RWPE1 (cell line): ENCODE data around the gene DSCAM.

Source experiments
- CTCF ChIA-PET: fragments of 350-600 bp; sonication (Branson Sonifier 250); formaldehyde crosslinking; extraction: SDS; loops from one replicate; lab custom pipeline; 2021; lab: Yijun Ruan, JAX
- POLR2A ChIA-PET: fragments of 400-600 bp; formaldehyde crosslinking; extraction: SDS; loops from one replicate; lab custom pipeline; 2020; ENCODE audit warnings: antibody characterized with exemption; ENCODE audit not compliant: low non-redundant PET; lab: Yijun Ruan, JAX
- DNase-seq: peaks from one replicate; pipeline ENCODE4 v3.0.0; 2012; ENCODE audit warnings: low spot score
- H3K27ac ChIP-seq: fragments of 450-650 bp; 2 replicates; pipeline ENCODE4 v1.5.1; 2017
- CTCF ChIP-seq: fragments of 450-650 bp; conservative IDR thresholded peaks from 2 replicates; pipeline ENCODE4 v1.5.1; 2017; ENCODE audit warnings: low read depth, mild to moderate bottlenecking

DSCAM gene

GRCh38 chr21:40719615-40720014 lies 127.3 kb downstream of the DSCAM start:
- H3K27ac ChIP-seq = no peak overlapping the region
- CTCF ChIA-PET = interaction anchor here (0.6 kb wide), 1 partner anchor 161 kb away, joined by 3 read pairs; no protein-coding TSS in a partner anchor
- DNase-seq = no peak
- TF ChIP-seq CTCF = no peak
- POLR2A ChIA-PET = no interaction called here

GRCh38 chr21:40717028-40717427 lies 129.9 kb downstream of the DSCAM start:
- H3K27ac ChIP-seq = no peak overlapping the region

GRCh38 chr21:40714536-40714935 lies 132.4 kb downstream of the DSCAM start:
- no peak overlapping the region for H3K27ac ChIP-seq
- no peak for TF ChIP-seq CTCF

More at GRCh38 chr21:40717028-40717427, 129.9 kb downstream of the DSCAM start:
- ChIA-PET POLR2A (no interaction called here), CTCF (no interaction called here)
- no peak for TF ChIP-seq CTCF
- DNase-seq = no peak

GRCh38 chr21:40707656-40708244 lies 139.2 kb downstream of the DSCAM start:
- POLR2A ChIA-PET = no interaction called here
- TF ChIP-seq CTCF = no peak
- H3K27ac ChIP-seq = no peak overlapping the region
- CTCF ChIA-PET = interaction anchor here (0.7 kb wide), 2 partner anchors 66 to 361 kb away, joined by 3 to 5 read pairs; no protein-coding TSS in a partner anchor
- DNase-seq = no peak

More at GRCh38 chr21:40714536-40714935, 132.4 kb downstream of the DSCAM start:
- POLR2A ChIA-PET = no interaction called here
- CTCF ChIA-PET = interaction anchor here (0.5 kb wide), 1 partner anchor 169 kb away, joined by 3 read pairs; no protein-coding TSS in a partner anchor
- DNase-seq = no peak

- no peak overlapping the region for H3K27ac ChIP-seq
- TF ChIP-seq CTCF = no peak
- peak; percentile 20 for DNase-seq
- CTCF ChIA-PET = interaction anchor here (0.7 kb wide), 2 partner anchors 67 to 362 kb away, joined by 3 to 5 read pairs; no protein-coding TSS in a partner anchor
- POLR2A ChIA-PET = no interaction called here
Measured at GRCh38 chr21:40706806-40707655, 139.9 kb downstream of the DSCAM start.

GRCh38 chr21:40706176-40706575 lies 140.8 kb downstream of the DSCAM start:
- DNase-seq = no peak
- H3K27ac ChIP-seq = no peak overlapping the region
- CTCF ChIA-PET = no interaction called here
- no peak for TF ChIP-seq CTCF
- POLR2A ChIA-PET = no interaction called here
